Stomach (tissue), 9 donors: Measurements from ENCODE around the gene ADAMTS16. TPM values are rescaled to one million over a fixed set of nuclear protein-coding genes. Genes with fewer than 3 reads are reported as not detected.

Experiments used
- DNase-seq, 2 donors: peaks; one replicate each; pipeline versions ENCODE4 v3.0.0 to v3.0.0-alpha.2; 2013 to 2019
- H3K27ac ChIP-seq, 5 donors: fragments of 200-600 bp in 4 of 5; sonication (generic) in 4 of 5; one replicate each; pipeline ENCODE4 v1.5.1; 2013 to 2019; ENCODE audit warnings: mild to moderate bottlenecking in 1 of 5, moderate library complexity in 1 of 5
- H3K27me3 ChIP-seq, 3 donors: fragments of 200-600 bp; sonication (generic); one replicate each; pipeline ENCODE4 v1.5.1; 2017 to 2019; ENCODE audit warnings: mixed run types in 1 of 3
- H3K36me3 ChIP-seq, 4 donors: fragments of 200-600 bp; sonication (generic); 1 replicate in 3 of 4; 2 replicates in 1 of 4; pipeline ENCODE4 v1.5.1; 2016 to 2019
- H3K4me1 ChIP-seq, 4 donors: fragments of 200-600 bp; sonication (generic); one replicate each; pipeline ENCODE4 v1.5.1; 2016 to 2019
- H3K4me3 ChIP-seq, 4 donors: fragments of 200-600 bp; sonication (generic) in 3 of 4; one replicate each; pipeline ENCODE4 v1.5.1; 2016 to 2019; ENCODE audit warnings: mild to moderate bottlenecking in 1 of 4
- H3K9me3 ChIP-seq, 4 donors: fragments of 200-600 bp; sonication (generic); one replicate each; pipeline ENCODE4 v1.5.1; 2016 to 2019
- EP300 ChIP-seq: sonication (generic); formaldehyde crosslinking; IDR thresholded peaks from one replicate; pipeline ENCODE4 v1.6.1; 2017; ENCODE audit warnings: antibody characterized with exemption
- POLR2A ChIP-seq, 4 donors: fragments of 450-650 bp; IDR thresholded peaks; one replicate each; pipeline ENCODE4 v1.6.1; 2016; ENCODE audit warnings: antibody characterized with exemption in 4 of 4, control low read depth in 2 of 4, mild to moderate bottlenecking in 1 of 4, moderate library complexity in 1 of 4
- POLR2AphosphoS5 ChIP-seq, 3 donors: sonication (generic); formaldehyde crosslinking; IDR thresholded peaks; one replicate each; pipeline ENCODE4 v1.6.1; 2016; ENCODE audit warnings: antibody characterized with exemption in 3 of 3
- WGBS, 5 donors: extraction: QIAGEN DNeasy Blood & Tissue Kit in 3 of 5; methylation state at CpG; one replicate each; pipeline versions ENCODE4 v1.1.5 to v1.1.7; 2013 to 2018; 5-methylcytosine and 5-hydroxymethylcytosine counted together
- intact Hi-C: fragments of 100-400 bp; cut with DNase I; formaldehyde crosslinking; loops from one replicate; pipeline ENCODE4 v1.15.1; 2023; ENCODE audit warnings: low total_unique reads
- polyA plus RNA-seq, 3 donors: library from polyadenylated mRNA; stranded (reverse); fragments of 200-250 nt; gene quantifications; one replicate each; pipeline ENCODE4 v1.2.3, GENCODE V29; 2013
- total RNA-seq, 5 donors: library from RNA; depleted of rRNA; stranded (reverse); fragments of >200 nt; gene quantifications; one replicate each; pipeline versions ENCODE4 v1.1.0 to v1.2.3, GENCODE V29; 2014 to 2016
- TF ChIP-seq, protein P1 (sequence below), 7 experiments: fragments of 450-650 bp in 4 of 7; fragments of 200-600 bp in 3 of 7; sonication (generic) in 3 of 7; IDR thresholded peaks; one replicate each; pipeline ENCODE4 v1.5.1; 2016 to 2019; ENCODE audit warnings: antibody characterized with exemption in 7 of 7, control low read depth in 2 of 7, mild to moderate bottlenecking in 1 of 7
- donor health status: healthy with polysubstance abuse.
- donor health status: Bipolar disorder and iron deficiency.
- donor health status: healthy.

Gene ADAMTS16
- total and polyA plus RNA-seq, 8 donors: 0.29 to 12.7 TPM; not detected in 6

DNA sequence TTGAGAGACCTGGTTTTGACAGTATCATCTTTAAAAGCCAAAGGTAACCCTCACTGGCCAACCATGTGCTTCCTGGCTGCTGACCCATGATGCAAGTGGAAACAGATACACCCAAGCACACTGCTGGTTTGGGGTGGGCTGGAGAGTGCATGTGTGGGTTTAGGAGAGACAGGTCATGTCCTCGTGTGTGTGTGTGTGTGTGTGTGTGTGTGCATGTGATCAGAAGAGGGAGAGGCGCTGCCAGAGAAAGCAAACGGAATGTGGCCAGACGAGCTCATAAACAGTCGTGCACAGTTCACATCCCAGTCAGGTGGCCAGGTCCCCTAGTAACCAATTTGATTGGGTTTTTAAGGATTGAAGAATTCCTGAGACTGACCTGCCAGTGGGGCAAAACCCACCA lies 169.5 kb downstream of the ADAMTS16 start:
- no peak overlapping the region for H3K27ac ChIP-seq
- no peaks in the 10 kb centered on the region for H3K36me3 ChIP-seq
- no peak for DNase-seq
- H3K4me1 ChIP-seq: no peaks in the 10 kb centered on the region
- 40 to 59% (median 53%) methylated on average over 5 of the region's 5 CpGs for WGBS, 5 donors
- H3K27me3 ChIP-seq: no peaks in the 10 kb centered on the region
- intact Hi-C loops: no loop called here
- no peak overlapping the region for H3K4me3 ChIP-seq
- no peaks in the 10 kb centered on the region for H3K9me3 ChIP-seq
- TF ChIP-seq EP300 (no peak), POLR2A (IDR thresholded peaks at IDR 0.05) (no peak), POLR2AphosphoS5 (IDR thresholded peaks at IDR 0.05) (no peak)
- TF ChIP-seq, protein P1, sequence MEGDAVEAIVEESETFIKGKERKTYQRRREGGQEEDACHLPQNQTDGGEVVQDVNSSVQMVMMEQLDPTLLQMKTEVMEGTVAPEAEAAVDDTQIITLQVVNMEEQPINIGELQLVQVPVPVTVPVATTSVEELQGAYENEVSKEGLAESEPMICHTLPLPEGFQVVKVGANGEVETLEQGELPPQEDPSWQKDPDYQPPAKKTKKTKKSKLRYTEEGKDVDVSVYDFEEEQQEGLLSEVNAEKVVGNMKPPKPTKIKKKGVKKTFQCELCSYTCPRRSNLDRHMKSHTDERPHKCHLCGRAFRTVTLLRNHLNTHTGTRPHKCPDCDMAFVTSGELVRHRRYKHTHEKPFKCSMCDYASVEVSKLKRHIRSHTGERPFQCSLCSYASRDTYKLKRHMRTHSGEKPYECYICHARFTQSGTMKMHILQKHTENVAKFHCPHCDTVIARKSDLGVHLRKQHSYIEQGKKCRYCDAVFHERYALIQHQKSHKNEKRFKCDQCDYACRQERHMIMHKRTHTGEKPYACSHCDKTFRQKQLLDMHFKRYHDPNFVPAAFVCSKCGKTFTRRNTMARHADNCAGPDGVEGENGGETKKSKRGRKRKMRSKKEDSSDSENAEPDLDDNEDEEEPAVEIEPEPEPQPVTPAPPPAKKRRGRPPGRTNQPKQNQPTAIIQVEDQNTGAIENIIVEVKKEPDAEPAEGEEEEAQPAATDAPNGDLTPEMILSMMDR (IDR thresholded peaks at IDR 0.05): no peak

DNA sequence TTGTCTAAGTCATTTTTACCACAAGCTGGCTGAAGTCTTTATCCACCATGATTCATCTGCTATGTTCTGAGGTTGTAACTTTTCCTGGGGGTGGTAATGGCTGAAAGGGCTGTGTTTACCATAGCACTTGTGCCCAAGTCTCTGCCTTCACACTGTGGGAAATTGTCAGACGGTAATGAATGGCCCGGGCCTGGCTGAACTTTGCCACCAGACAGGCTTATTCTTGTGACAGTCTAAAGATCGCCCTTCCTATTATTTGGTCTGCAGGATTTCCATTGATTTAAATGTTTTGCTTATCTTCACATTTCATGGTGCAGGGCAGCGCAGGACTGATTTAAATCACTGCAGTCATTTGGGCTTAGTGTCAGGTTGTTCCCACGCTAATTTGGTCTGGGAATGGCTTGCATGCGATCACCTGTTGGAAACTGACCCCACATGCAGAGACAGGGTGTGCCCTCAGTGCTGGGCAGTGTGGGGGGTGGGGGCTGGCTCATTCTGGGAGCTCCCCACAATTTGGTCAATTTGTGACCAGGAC lies 173.0 kb downstream of the ADAMTS16 start:
- no peak for DNase-seq
- no peak overlapping the region for H3K27ac ChIP-seq
- H3K36me3 ChIP-seq: no peaks in the 10 kb centered on the region
- H3K4me1 ChIP-seq: no peaks in the 10 kb centered on the region
- intact Hi-C loops: no loop called here
- 46 to 68% (median 53%) methylated on average over 6 of the region's 6 CpGs for WGBS, 5 donors
- no peaks in the 10 kb centered on the region for H3K9me3 ChIP-seq
- TF ChIP-seq, protein P1 (IDR thresholded peaks at IDR 0.05): no peak
- TF ChIP-seq EP300: no peak
- no peak for TF ChIP-seq POLR2AphosphoS5 (IDR thresholded peaks at IDR 0.05)
- TF ChIP-seq POLR2A (IDR thresholded peaks at IDR 0.05): no peak
- no peak overlapping the region for H3K4me3 ChIP-seq
- no peaks in the 10 kb centered on the region for H3K27me3 ChIP-seq

DNA sequence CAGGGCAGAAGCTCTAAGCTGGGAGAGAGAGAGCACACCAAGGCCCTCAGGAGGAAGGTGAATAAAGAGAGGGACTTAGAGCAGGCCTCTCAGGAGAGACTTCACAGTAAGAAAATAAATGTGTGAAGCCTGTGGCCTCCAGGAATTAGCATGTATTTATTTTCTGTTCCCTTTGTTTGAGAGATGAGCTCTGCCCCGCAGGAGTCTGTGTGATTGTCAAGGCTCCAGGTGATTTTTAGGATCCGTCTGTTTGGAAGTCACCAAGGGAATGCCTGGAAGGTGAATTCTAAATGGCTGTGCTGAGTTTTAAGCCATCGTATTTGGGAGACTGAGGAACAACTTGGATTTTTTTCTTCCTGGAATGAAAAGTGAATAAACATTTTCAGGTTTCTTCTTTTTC lies 174.0 kb downstream of the ADAMTS16 start:
- DNase-seq: no peak
- no peaks in the 10 kb centered on the region for H3K27me3 ChIP-seq
- H3K9me3 ChIP-seq: no peaks in the 10 kb centered on the region
- H3K36me3 ChIP-seq: no peaks in the 10 kb centered on the region
- intact Hi-C loops: no loop called here
- no peak overlapping the region for H3K27ac ChIP-seq
- H3K4me1 ChIP-seq: no peaks in the 10 kb centered on the region
- TF ChIP-seq POLR2A (IDR thresholded peaks at IDR 0.05) (no peak), POLR2AphosphoS5 (IDR thresholded peaks at IDR 0.05) (no peak)
- TF ChIP-seq, protein P1 (IDR thresholded peaks at IDR 0.05): no peak
- H3K4me3 ChIP-seq: no peak overlapping the region
- 76 to 87% (median 81%) methylated on average over 3 of the region's 3 CpGs for WGBS, 5 donors

DNA sequence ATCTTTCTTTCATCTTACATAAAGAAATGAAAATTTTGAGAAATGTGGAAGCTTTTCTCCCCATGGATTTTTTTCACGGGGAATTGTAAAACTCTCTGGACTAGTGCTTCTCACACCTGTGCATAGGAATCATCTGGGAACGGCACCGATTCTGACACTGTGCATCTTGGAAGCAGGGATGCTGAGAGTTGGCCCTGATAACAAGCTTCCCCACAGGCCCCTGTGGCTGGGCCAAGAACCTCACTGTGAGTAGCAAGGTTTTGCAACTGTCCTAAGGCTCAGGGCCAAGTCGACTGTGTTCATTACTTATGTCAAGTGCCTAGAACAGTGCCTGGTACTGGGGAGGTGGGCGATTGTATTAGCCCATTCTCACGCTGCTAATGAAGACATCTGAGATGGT lies 174.5 kb downstream of the ADAMTS16 start:
- Histone ChIP-seq H3K4me1 (no peaks in the 10 kb centered on the region), H3K9me3 (no peaks in the 10 kb centered on the region), H3K36me3 (no peaks in the 10 kb centered on the region), H3K4me3 (no peak overlapping the region), H3K27ac (no peak overlapping the region), H3K27me3 (no peaks in the 10 kb centered on the region)
- TF ChIP-seq POLR2A (IDR thresholded peaks at IDR 0.05): no peak
- TF ChIP-seq, protein P1 (IDR thresholded peaks at IDR 0.05): no peak
- no peak for TF ChIP-seq POLR2AphosphoS5 (IDR thresholded peaks at IDR 0.05)
- no peak for TF ChIP-seq EP300
- no peak for DNase-seq
- intact Hi-C loops: no loop called here
- WGBS, 5 donors: 81 to 92% (median 88%) methylated on average over 6 of the region's 6 CpGs
